ENCODE data around the gene RGS7BP.

RGS7BP gene

DNA sequence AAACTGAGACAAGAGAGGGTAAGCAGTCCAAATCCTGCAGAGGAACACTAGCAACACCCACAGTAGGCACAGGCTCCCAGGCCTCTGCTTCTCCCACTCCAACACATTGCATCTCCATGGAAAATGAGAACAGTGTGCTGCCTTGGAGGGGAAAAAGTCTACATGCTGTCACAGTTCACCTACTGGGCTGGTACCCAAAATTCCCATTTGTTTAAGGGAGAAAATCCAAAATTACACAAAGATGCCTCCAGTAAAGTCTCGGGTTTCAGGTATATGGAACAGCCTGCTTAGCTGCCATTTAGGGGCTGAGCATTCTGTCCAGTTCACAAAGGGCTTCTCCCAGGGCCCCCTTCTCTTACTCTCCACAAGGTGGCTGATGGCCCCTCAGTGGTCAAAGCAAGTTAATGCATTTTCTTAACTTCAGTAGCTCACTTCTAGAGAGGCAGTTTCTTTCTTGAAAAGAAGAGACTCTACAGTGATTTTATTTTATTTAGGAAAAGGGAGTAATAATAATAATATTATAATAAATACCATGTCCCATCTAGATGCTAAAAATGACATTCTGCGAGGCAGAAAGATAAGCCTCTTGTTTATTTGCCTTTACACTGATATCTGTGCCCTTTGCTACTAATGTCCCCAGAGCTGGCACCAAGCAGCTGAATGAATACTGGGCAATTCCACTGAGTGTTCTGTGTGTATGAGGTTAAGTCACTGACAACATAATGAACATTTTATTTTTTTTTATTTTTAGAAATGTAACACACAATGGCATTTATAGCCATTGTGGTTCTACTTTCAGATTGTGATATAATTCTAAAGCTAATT lies 89.4 kb downstream of the RGS7BP start:
- no peak overlapping the region for H3K4me3 ChIP-seq (ENCODE audit: low read depth in 1 of 2, low read length in 2 of 2)
- H3K36me3 ChIP-seq (ENCODE audit: insufficient read depth, low read length), result no peaks in the 10 kb centered on the region
- no peaks in the 10 kb centered on the region for H3K9me3 ChIP-seq (ENCODE audit: low read length)
- no peak overlapping the region for H3K9ac ChIP-seq (ENCODE audit: low read length)
- no peak overlapping the region for H3K27ac ChIP-seq (ENCODE audit: low read depth, low read length)
- H3K27me3 ChIP-seq (ENCODE audit: control insufficient read depth in 1 of 2, insufficient read depth in 2 of 2, low read length in 2 of 2), result no peaks in the 10 kb centered on the region
- H3K4me1 ChIP-seq (ENCODE audit: insufficient read depth, low read length), result no peaks in the 10 kb centered on the region

DNA sequence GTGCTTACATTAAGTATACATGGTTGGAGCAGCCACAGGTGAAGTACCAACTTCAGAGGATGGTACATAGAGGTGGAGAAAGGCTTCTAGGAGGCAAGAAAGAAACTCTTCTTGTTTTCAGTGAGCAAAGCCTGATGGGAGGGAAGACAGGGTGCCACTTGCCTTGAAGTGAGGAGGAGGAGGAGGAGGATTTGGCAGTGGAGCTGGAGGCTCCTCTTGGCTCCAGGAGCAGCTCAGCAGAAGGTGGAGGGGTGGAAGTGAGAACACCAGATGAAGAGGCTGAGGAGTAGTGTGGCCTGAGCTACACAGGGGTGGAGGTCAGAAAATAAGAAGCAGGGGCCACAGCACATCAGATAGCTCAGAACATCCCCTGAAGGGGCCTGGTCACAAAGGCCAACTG lies 93.4 kb downstream of the RGS7BP start:
- H3K27me3 ChIP-seq (ENCODE audit: control insufficient read depth in 1 of 2, insufficient read depth in 2 of 2, low read length in 2 of 2), result no peaks in the 10 kb centered on the region

GRCh38 chr5:64603676-64604075 lies 97.9 kb downstream of the RGS7BP start:
- Histone ChIP-seq H3K4me1 (ENCODE audit: insufficient read depth, low read length) (peaks cover 8% of the 10 kb centered on the region), H3K9ac (ENCODE audit: low read length) (no peak overlapping the region), H3K36me3 (ENCODE audit: insufficient read depth, low read length) (no peaks in the 10 kb centered on the region), H3K4me3 (ENCODE audit: low read depth in 1 of 2, low read length in 2 of 2) (no peak overlapping the region), H3K27me3 (ENCODE audit: control insufficient read depth in 1 of 2, insufficient read depth in 2 of 2, low read length in 2 of 2) (no peaks in the 10 kb centered on the region), H3K27ac (ENCODE audit: low read depth, low read length) (no peak overlapping the region), H3K9me3 (ENCODE audit: low read length) (no peaks in the 10 kb centered on the region)

More for the DNA sequence above, 93.4 kb downstream of the RGS7BP start:
- Histone ChIP-seq H3K36me3 (ENCODE audit: insufficient read depth, low read length) (no peaks in the 10 kb centered on the region), H3K4me1 (ENCODE audit: insufficient read depth, low read length) (peaks cover 7% of the 10 kb centered on the region), H3K4me3 (ENCODE audit: low read depth in 1 of 2, low read length in 2 of 2) (no peak overlapping the region), H3K27ac (ENCODE audit: low read depth, low read length) (no peak overlapping the region), H3K9me3 (ENCODE audit: low read length) (no peaks in the 10 kb centered on the region), H3K9ac (ENCODE audit: low read length) (no peak overlapping the region)

- Histone ChIP-seq H3K27me3 (ENCODE audit: control insufficient read depth in 1 of 2, insufficient read depth in 2 of 2, low read length in 2 of 2) (no peaks in the 10 kb centered on the region), H3K9ac (ENCODE audit: low read length) (no peak overlapping the region), H3K4me3 (ENCODE audit: low read depth in 1 of 2, low read length in 2 of 2) (no peak overlapping the region), H3K36me3 (ENCODE audit: insufficient read depth, low read length) (no peaks in the 10 kb centered on the region), H3K27ac (ENCODE audit: low read depth, low read length) (no peak overlapping the region), H3K4me1 (ENCODE audit: insufficient read depth, low read length) (peaks cover 8% of the 10 kb centered on the region), H3K9me3 (ENCODE audit: low read length) (no peaks in the 10 kb centered on the region)
Measured at GRCh38 chr5:64606926-64607325, 101.1 kb downstream of the RGS7BP start.

- no peaks in the 10 kb centered on the region for H3K4me1 ChIP-seq (ENCODE audit: insufficient read depth, low read length)
Measured at GRCh38 chr5:64612344-64612961, 106.6 kb downstream of the RGS7BP start.

GRCh38 chr5:64615895-64616294 lies 110.1 kb downstream of the RGS7BP start:
- Histone ChIP-seq H3K27ac (ENCODE audit: low read depth, low read length) (no peak overlapping the region), H3K36me3 (ENCODE audit: insufficient read depth, low read length) (no peaks in the 10 kb centered on the region), H3K9ac (ENCODE audit: low read length) (no peak overlapping the region), H3K27me3 (ENCODE audit: control insufficient read depth in 1 of 2, insufficient read depth in 2 of 2, low read length in 2 of 2) (no peaks in the 10 kb centered on the region), H3K9me3 (ENCODE audit: low read length) (no peaks in the 10 kb centered on the region), H3K4me3 (ENCODE audit: low read depth in 1 of 2, low read length in 2 of 2) (no peak overlapping the region), H3K4me1 (ENCODE audit: insufficient read depth, low read length) (no peaks in the 10 kb centered on the region)

More at GRCh38 chr5:64612344-64612961, 106.6 kb downstream of the RGS7BP start:
- H3K27ac ChIP-seq (ENCODE audit: low read depth, low read length), result no peak overlapping the region
- H3K4me3 ChIP-seq (ENCODE audit: low read depth in 1 of 2, low read length in 2 of 2), result no peak overlapping the region
- H3K9me3 ChIP-seq (ENCODE audit: low read length), result no peaks in the 10 kb centered on the region
- H3K9ac ChIP-seq (ENCODE audit: low read length), result no peak overlapping the region
- H3K27me3 ChIP-seq (ENCODE audit: control insufficient read depth in 1 of 2, insufficient read depth in 2 of 2, low read length in 2 of 2), result no peaks in the 10 kb centered on the region
- no peaks in the 10 kb centered on the region for H3K36me3 ChIP-seq (ENCODE audit: insufficient read depth, low read length)

GRCh38 chr5:64619609-64620008 lies 113.8 kb downstream of the RGS7BP start:
- Histone ChIP-seq H3K27ac (ENCODE audit: low read depth, low read length) (no peak overlapping the region), H3K27me3 (ENCODE audit: control insufficient read depth in 1 of 2, insufficient read depth in 2 of 2, low read length in 2 of 2) (no peaks in the 10 kb centered on the region), H3K9me3 (ENCODE audit: low read length) (no peaks in the 10 kb centered on the region), H3K36me3 (ENCODE audit: insufficient read depth, low read length) (no peaks in the 10 kb centered on the region), H3K4me3 (ENCODE audit: low read depth in 1 of 2, low read length in 2 of 2) (no peak overlapping the region), H3K9ac (ENCODE audit: low read length) (no peak overlapping the region), H3K4me1 (ENCODE audit: insufficient read depth, low read length) (no peaks in the 10 kb centered on the region)

DNA sequence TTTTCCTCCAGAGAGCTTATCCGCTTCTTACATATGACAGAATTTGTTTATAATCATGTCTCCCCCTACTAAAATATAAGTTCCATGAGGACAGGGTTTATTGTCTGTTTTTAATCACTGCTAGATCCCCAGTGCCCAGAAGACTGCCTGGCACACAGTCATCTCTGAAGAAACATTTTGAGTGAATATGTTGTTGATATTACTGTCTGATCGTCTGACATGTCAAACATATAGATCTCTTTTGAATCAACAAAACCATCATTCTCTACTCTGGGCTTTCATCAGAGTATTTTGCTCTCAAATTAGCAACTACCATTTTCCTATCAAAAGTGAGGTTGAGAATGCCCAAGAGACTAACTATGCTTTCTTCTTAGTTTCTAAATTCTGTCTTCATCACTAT lies 117.2 kb downstream of the RGS7BP start:
- H3K27ac ChIP-seq (ENCODE audit: low read depth, low read length), result no peak overlapping the region
- no peaks in the 10 kb centered on the region for H3K27me3 ChIP-seq (ENCODE audit: control insufficient read depth in 1 of 2, insufficient read depth in 2 of 2, low read length in 2 of 2)
- no peaks in the 10 kb centered on the region for H3K36me3 ChIP-seq (ENCODE audit: insufficient read depth, low read length)
- H3K4me1 ChIP-seq (ENCODE audit: insufficient read depth, low read length), result no peaks in the 10 kb centered on the region
- H3K9me3 ChIP-seq (ENCODE audit: low read length), result no peaks in the 10 kb centered on the region
- H3K4me3 ChIP-seq (ENCODE audit: low read depth in 1 of 2, low read length in 2 of 2), result no peak overlapping the region
- no peak overlapping the region for H3K9ac ChIP-seq (ENCODE audit: low read length)

DNA sequence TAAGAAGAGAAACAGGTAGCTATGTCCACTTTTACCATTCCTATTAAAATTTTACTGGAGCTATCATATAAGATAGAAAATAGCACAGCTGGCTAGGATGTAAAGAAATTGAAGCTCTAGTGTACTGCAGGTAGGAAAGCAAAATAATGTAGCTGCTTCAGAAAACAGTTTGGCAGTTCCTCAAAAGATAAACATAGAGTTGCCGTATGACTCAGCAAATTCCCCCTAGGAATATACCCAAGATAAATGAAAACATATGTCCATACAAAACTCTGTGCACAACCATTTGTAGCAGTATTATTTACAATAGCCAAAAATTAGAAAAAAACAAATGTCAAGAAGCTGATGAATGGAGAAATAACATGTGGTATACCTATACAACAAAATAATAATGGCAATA lies 119.9 kb downstream of the RGS7BP start:
- H3K27ac ChIP-seq (ENCODE audit: low read depth, low read length), result no peak overlapping the region
- no peak overlapping the region for H3K9ac ChIP-seq (ENCODE audit: low read length)
- H3K36me3 ChIP-seq (ENCODE audit: insufficient read depth, low read length), result no peaks in the 10 kb centered on the region
- no peaks in the 10 kb centered on the region for H3K4me1 ChIP-seq (ENCODE audit: insufficient read depth, low read length)
- no peak overlapping the region for H3K4me3 ChIP-seq (ENCODE audit: low read depth in 1 of 2, low read length in 2 of 2)
- no peaks in the 10 kb centered on the region for H3K27me3 ChIP-seq (ENCODE audit: control insufficient read depth in 1 of 2, insufficient read depth in 2 of 2, low read length in 2 of 2)
- H3K9me3 ChIP-seq (ENCODE audit: low read length), result no peaks in the 10 kb centered on the region

- Histone ChIP-seq H3K27me3 (ENCODE audit: control insufficient read depth in 1 of 2, insufficient read depth in 2 of 2, low read length in 2 of 2) (no peaks in the 10 kb centered on the region), H3K4me1 (ENCODE audit: insufficient read depth, low read length) (no peaks in the 10 kb centered on the region), H3K9me3 (ENCODE audit: low read length) (no peaks in the 10 kb centered on the region), H3K36me3 (ENCODE audit: insufficient read depth, low read length) (no peaks in the 10 kb centered on the region), H3K27ac (ENCODE audit: low read depth, low read length) (no peak overlapping the region), H3K9ac (ENCODE audit: low read length) (no peak overlapping the region), H3K4me3 (ENCODE audit: low read depth in 1 of 2, low read length in 2 of 2) (no peak overlapping the region)
Measured at GRCh38 chr5:64628901-64629300, 123.1 kb downstream of the RGS7BP start.

DNA sequence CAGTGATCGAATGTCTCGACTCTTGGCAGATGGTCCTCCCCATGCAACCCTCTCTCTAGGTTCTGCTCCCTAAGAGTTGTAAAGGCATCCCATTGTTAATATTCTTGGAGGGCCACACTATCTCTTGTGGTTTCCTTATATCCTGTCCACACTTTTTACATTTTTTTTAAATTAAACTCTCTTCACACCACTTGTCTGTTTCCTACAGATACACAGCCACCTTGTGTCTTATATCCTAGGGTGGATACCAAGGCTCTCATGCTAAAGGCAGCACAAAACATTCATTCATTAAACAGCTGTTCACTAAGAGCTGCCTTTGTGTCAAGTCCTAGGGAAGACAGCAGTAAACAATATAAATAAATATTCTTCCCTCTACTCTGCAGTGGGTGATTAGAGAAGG lies 124.0 kb downstream of the RGS7BP start:
- Histone ChIP-seq H3K4me3 (ENCODE audit: low read depth in 1 of 2, low read length in 2 of 2) (no peak overlapping the region), H3K9ac (ENCODE audit: low read length) (no peak overlapping the region), H3K27me3 (ENCODE audit: control insufficient read depth in 1 of 2, insufficient read depth in 2 of 2, low read length in 2 of 2) (no peaks in the 10 kb centered on the region), H3K27ac (ENCODE audit: low read depth, low read length) (no peak overlapping the region), H3K9me3 (ENCODE audit: low read length) (no peaks in the 10 kb centered on the region), H3K4me1 (ENCODE audit: insufficient read depth, low read length) (no peaks in the 10 kb centered on the region), H3K36me3 (ENCODE audit: insufficient read depth, low read length) (no peaks in the 10 kb centered on the region)

- H3K4me3 ChIP-seq (ENCODE audit: low read depth in 1 of 2, low read length in 2 of 2), result no peak overlapping the region
- H3K9me3 ChIP-seq (ENCODE audit: low read length), result no peaks in the 10 kb centered on the region
- no peaks in the 10 kb centered on the region for H3K27me3 ChIP-seq (ENCODE audit: control insufficient read depth in 1 of 2, insufficient read depth in 2 of 2, low read length in 2 of 2)
- H3K4me1 ChIP-seq (ENCODE audit: insufficient read depth, low read length), result no peaks in the 10 kb centered on the region
- no peaks in the 10 kb centered on the region for H3K36me3 ChIP-seq (ENCODE audit: insufficient read depth, low read length)
- no peak overlapping the region for H3K9ac ChIP-seq (ENCODE audit: low read length)
- no peak overlapping the region for H3K27ac ChIP-seq (ENCODE audit: low read depth, low read length)
Measured at GRCh38 chr5:64632251-64632650, 126.4 kb downstream of the RGS7BP start.
